ENCODE data around the gene TPRN.

DNA sequence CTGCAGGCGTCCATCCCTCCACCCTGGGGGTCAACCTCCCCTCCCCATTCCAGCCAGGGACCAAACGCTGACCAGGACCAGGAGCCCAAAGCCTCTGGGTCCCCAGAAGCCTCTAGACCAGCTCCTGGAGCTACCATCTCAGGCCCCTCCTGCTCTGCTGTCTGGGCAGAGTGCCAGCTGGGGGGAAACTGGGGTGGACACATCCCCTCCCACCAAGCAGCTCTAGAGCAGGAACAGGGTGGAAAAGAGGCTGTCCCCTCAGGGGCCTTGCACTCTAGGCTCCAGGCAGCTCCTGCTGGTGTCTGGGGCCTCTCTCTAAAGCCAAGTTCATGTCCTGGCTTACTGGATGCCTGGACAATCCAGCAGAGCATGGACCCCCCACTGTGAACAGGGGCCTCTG lies 7.7 kb downstream of the TPRN start:
- TF ChIP-seq, protein P1, sequence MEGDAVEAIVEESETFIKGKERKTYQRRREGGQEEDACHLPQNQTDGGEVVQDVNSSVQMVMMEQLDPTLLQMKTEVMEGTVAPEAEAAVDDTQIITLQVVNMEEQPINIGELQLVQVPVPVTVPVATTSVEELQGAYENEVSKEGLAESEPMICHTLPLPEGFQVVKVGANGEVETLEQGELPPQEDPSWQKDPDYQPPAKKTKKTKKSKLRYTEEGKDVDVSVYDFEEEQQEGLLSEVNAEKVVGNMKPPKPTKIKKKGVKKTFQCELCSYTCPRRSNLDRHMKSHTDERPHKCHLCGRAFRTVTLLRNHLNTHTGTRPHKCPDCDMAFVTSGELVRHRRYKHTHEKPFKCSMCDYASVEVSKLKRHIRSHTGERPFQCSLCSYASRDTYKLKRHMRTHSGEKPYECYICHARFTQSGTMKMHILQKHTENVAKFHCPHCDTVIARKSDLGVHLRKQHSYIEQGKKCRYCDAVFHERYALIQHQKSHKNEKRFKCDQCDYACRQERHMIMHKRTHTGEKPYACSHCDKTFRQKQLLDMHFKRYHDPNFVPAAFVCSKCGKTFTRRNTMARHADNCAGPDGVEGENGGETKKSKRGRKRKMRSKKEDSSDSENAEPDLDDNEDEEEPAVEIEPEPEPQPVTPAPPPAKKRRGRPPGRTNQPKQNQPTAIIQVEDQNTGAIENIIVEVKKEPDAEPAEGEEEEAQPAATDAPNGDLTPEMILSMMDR (IDR thresholded peaks at IDR 0.05) = no peak
- no peak for TF ChIP-seq POLR2A (IDR thresholded peaks at IDR 0.05)

Data from esophagus squamous epithelium (tissue), 4 donors.